Measurements from ENCODE around the gene MEI1. TPM values are rescaled to one million over a fixed set of nuclear protein-coding genes. Genes with fewer than 3 reads are reported as not detected.

MEI1 gene
- total RNA-seq, 2 donors from 2014 or later, result not detected

GRCh38 chr22:41672780-41673509 is 26.4 kb upstream of the MEI1 start:
- intact Hi-C loops (cut with DNase I), result no loop called here
- no peaks in the 10 kb centered on the region for H3K9me3 ChIP-seq
- H3K36me3 ChIP-seq (replicated peaks in 1 of 2; ENCODE audit: insufficient read depth in 1 of 2, low read depth in 2 of 2), result peaks cover 0 to 7% of the 10 kb centered on the region in 2 donors
- WGBS, 2 donors, result 70 to 71% methylated on average over 4 to 6 of the region's 6 CpGs
- no peak overlapping the region for H3K4me3 ChIP-seq
- H3K4me1 ChIP-seq, result no peaks in the 10 kb centered on the region
- DNase-seq, result no peak
- peak in 1 of 7 experiments; percentile 4 for TF ChIP-seq CTCF (IDR thresholded peaks at IDR 0.05)
- no peak for TF ChIP-seq POLR2A (IDR thresholded peaks at IDR 0.05)
- H3K27me3 ChIP-seq, result no peaks in the 10 kb centered on the region
- H3K27ac ChIP-seq, result no peak overlapping the region
- ATAC-seq, result peak; percentile 28

- peaks cover 0 to 15% of the 10 kb centered on the region in 2 donors for H3K36me3 ChIP-seq (replicated peaks in 1 of 2; ENCODE audit: insufficient read depth in 1 of 2, low read depth in 2 of 2)
- 85 to 88% methylated on average over 12 of the region's 12 CpGs for WGBS, 2 donors
- H3K4me1 ChIP-seq, result no peaks in the 10 kb centered on the region
- no peaks in the 10 kb centered on the region for H3K27me3 ChIP-seq
- intact Hi-C loops (cut with DNase I), result no loop called here
- TF ChIP-seq CTCF (IDR thresholded peaks at IDR 0.05), result no peak
- no peak for TF ChIP-seq POLR2A (IDR thresholded peaks at IDR 0.05)
- no peak for ATAC-seq
- no peak overlapping the region for H3K27ac ChIP-seq
- H3K4me3 ChIP-seq, result no peak overlapping the region
- H3K9me3 ChIP-seq, result no peaks in the 10 kb centered on the region
- DNase-seq, result no peak
Observed at GRCh38 chr22:41674846-41675340, 24.4 kb upstream of the MEI1 start.

- no peaks in the 10 kb centered on the region for H3K27me3 ChIP-seq
- intact Hi-C loops (cut with DNase I), result no loop called here
Observed at GRCh38 chr22:41676134-41676533, 23.2 kb upstream of the MEI1 start.

GRCh38 chr22:41681616-41682015 is 17.7 kb upstream of the MEI1 start:
- WGBS, 2 donors, result 47 to 66% methylated on average over 14 of the region's 14 CpGs
- H3K9me3 ChIP-seq, result no peaks in the 10 kb centered on the region
- H3K4me1 ChIP-seq, result peaks cover 15% of the 10 kb centered on the region
- H3K36me3 ChIP-seq (replicated peaks in 1 of 2; ENCODE audit: insufficient read depth in 1 of 2, low read depth in 2 of 2), result peaks cover 0 to 12% of the 10 kb centered on the region in 2 donors
- ATAC-seq (peak; percentile 13), DNase-seq (no peak)
- H3K4me3 ChIP-seq, result peak overlapping the region; percentile 28 to 45
- no peak for TF ChIP-seq POLR2A (IDR thresholded peaks at IDR 0.05)
- TF ChIP-seq CTCF (IDR thresholded peaks at IDR 0.05), result no peak
- intact Hi-C loops (cut with DNase I), result no loop called here
- peak overlapping the region in 3 of 4 donors; percentile 74 to 86 (median 79) for H3K27ac ChIP-seq
- no peaks in the 10 kb centered on the region for H3K27me3 ChIP-seq

More at GRCh38 chr22:41676134-41676533, 23.2 kb upstream of the MEI1 start:
- 77 to 91% methylated on average over 4 of the region's 4 CpGs for WGBS, 2 donors
- peaks cover 0 to 19% of the 10 kb centered on the region in 2 donors for H3K36me3 ChIP-seq (replicated peaks in 1 of 2; ENCODE audit: insufficient read depth in 1 of 2, low read depth in 2 of 2)
- ATAC-seq, result no peak
- DNase-seq, result no peak
- H3K4me1 ChIP-seq, result peaks cover 2% of the 10 kb centered on the region
- no peak overlapping the region for H3K4me3 ChIP-seq
- H3K9me3 ChIP-seq, result no peaks in the 10 kb centered on the region
- TF ChIP-seq CTCF (IDR thresholded peaks at IDR 0.05) (no peak), POLR2A (IDR thresholded peaks at IDR 0.05) (no peak)
- no peak overlapping the region for H3K27ac ChIP-seq
